B cell (primary cell): ENCODE measurements around the gene RIMBP2. TPM values are rescaled to one million over a fixed set of nuclear protein-coding genes. Genes with fewer than 3 reads are reported as not detected.

Source experiments
- ATAC-seq: fragments of 200-7000 bp; cut with Tn5 transposase; one replicate; pipeline ENCODE4 v1.10.0; 2021; ENCODE audit warnings: low read depth, mild to moderate bottlenecking, moderate number of reproducible peaks, moderate library complexity
- CTCF ChIA-PET: fragments of 350-600 bp; sonication (Branson Sonifier 250); formaldehyde crosslinking; loops from one replicate; lab custom pipeline; 2021; ENCODE audit warnings: antibody characterized with exemption, inconsistent platforms; lab: Charles Lee
- POLR2A ChIA-PET: fragments of 350-600 bp; sonication (Branson Sonifier 250); formaldehyde crosslinking; loops from one replicate; lab custom pipeline; 2021; ENCODE audit warnings: antibody characterized with exemption; lab: Charles Lee
- DNase-seq: peaks from one replicate; pipeline ENCODE4 v3.0.0; 2013
- H2AFZ ChIP-seq: 2 replicates; pipeline ENCODE4 v1.6.1; 2012; ENCODE audit warnings: mild to moderate bottlenecking, low read depth, low read length; ENCODE audit not compliant: insufficient read depth, poor library complexity, severe bottlenecking
- H3K27ac ChIP-seq, 2 donors: 1 replicate in 1 of 2; 2 replicates in 1 of 2; pipeline ENCODE4 v1.5.1; 2012 to 2013; ENCODE audit warnings: low read length in 2 of 2, mild to moderate bottlenecking in 2 of 2, moderate library complexity in 1 of 2
- H3K27me3 ChIP-seq, 4 experiments: fragments of 200-600 bp in 1 of 4; sonication (generic) in 1 of 4; replicated peaks in 1 of 4; 1 replicate in 2 of 4; 2 replicates in 2 of 4; pipeline versions ENCODE4 v1.6.1 to v1.7.0; 2013 to 2016; ENCODE audit warnings: low read length in 3 of 4, mild to moderate bottlenecking in 2 of 4, mixed read lengths in 1 of 4, moderate library complexity in 1 of 4; ENCODE audit not compliant: insufficient read depth in 4 of 4, control insufficient read depth in 3 of 4; ENCODE audit errors: control extremely low read depth in 1 of 4
- H3K36me3 ChIP-seq, 2 experiments: replicated peaks in 1 of 2; 1 replicate in 1 of 2; 2 replicates in 1 of 2; pipeline versions ENCODE4 v1.6.1 to v1.7.1; 2013; ENCODE audit warnings: low read length in 1 of 2; ENCODE audit not compliant: insufficient read depth in 2 of 2, control insufficient read depth in 1 of 2; ENCODE audit errors: control extremely low read depth in 1 of 2, extremely low read depth in 1 of 2
- H3K4me1 ChIP-seq, 2 donors: fragments of 200-600 bp in 1 of 2; sonication (generic) in 1 of 2; 1 replicate in 1 of 2; 2 replicates in 1 of 2; pipeline versions ENCODE4 v1.5.1 to v1.6.1; 2013 to 2017; ENCODE audit warnings: low read length in 2 of 2; ENCODE audit not compliant: control insufficient read depth in 2 of 2, insufficient read depth in 2 of 2
- H3K4me2 ChIP-seq: replicated peaks from 2 replicates; pipeline ENCODE3; 2012; ENCODE audit warnings: mild to moderate bottlenecking, low read depth, low read length; ENCODE audit not compliant: poor library complexity, severe bottlenecking
- H3K4me3 ChIP-seq, 5 experiments: fragments of 200-600 bp in 1 of 5; sonication (generic) in 1 of 5; 1 replicate in 3 of 5; 2 replicates in 2 of 5; pipeline versions ENCODE4 v1.5.1 to v1.7.0; 2011 to 2016; ENCODE audit warnings: low read length in 4 of 5, mild to moderate bottlenecking in 4 of 5, low read depth in 2 of 5, control low read depth in 1 of 5, moderate library complexity in 1 of 5; ENCODE audit not compliant: insufficient read depth in 1 of 5; ENCODE audit errors: control extremely low read depth in 1 of 5, extremely low read depth in 1 of 5
- H3K79me2 ChIP-seq: fragments of 200-600 bp; sonication (generic); one replicate; pipeline ENCODE4 v1.6.0; 2016; ENCODE audit warnings: low read length; ENCODE audit not compliant: control insufficient read depth, insufficient read depth
- H3K9ac ChIP-seq: fragments of 200-600 bp; sonication (generic); 2 replicates; pipeline ENCODE4 v1.6.1; 2017; ENCODE audit warnings: mild to moderate bottlenecking, low read length, moderate library complexity
- H3K9me3 ChIP-seq, 3 donors: one replicate each; pipeline versions ENCODE4 v1.6.1 to v1.7.1; 2013; ENCODE audit warnings: low read length in 2 of 3; ENCODE audit not compliant: control insufficient read depth in 2 of 3, insufficient read depth in 1 of 3; ENCODE audit errors: control extremely low read depth in 1 of 3
- H4K20me1 ChIP-seq: 2 replicates; pipeline ENCODE4 v1.6.0; 2012; ENCODE audit warnings: mild to moderate bottlenecking, low read length; ENCODE audit not compliant: insufficient read depth, control insufficient read depth, poor library complexity, severe bottlenecking
- H3K27ac Mint-ChIP-seq: one replicate; pipeline ENCODE4 v1.8.0; 2021; ENCODE audit warnings: mixed read lengths
- H3K27me3 Mint-ChIP-seq: one replicate; pipeline ENCODE4 v1.8.0; 2021; ENCODE audit warnings: mixed read lengths
- H3K4me1 Mint-ChIP-seq: one replicate; pipeline ENCODE4 v1.8.0; 2021; ENCODE audit warnings: mixed read lengths
- H3K4me3 Mint-ChIP-seq: one replicate; pipeline ENCODE4 v1.8.0; 2021; ENCODE audit warnings: mixed read lengths
- H3K9me3 Mint-ChIP-seq: one replicate; pipeline ENCODE4 v1.8.0; 2022; ENCODE audit warnings: mixed read lengths; ENCODE audit not compliant: insufficient read depth
- EZH2 ChIP-seq: IDR thresholded peaks from 2 replicates; pipeline ENCODE4 v1.6.1; 2012; ENCODE audit warnings: borderline replicate concordance, low read depth, mild to moderate bottlenecking, moderate library complexity, low read length; ENCODE audit not compliant: insufficient read depth, poor library complexity, severe bottlenecking
- WGBS: methylation state at CpG from one replicate; pipeline ENCODE4 v1.1.5; 2013; ENCODE audit warnings: missing lambda C conversion rate; ENCODE audit not compliant: insufficient coverage; 5-methylcytosine and 5-hydroxymethylcytosine counted together
- intact Hi-C: fragments of 100-400 bp; cut with micrococcal nuclease; formaldehyde crosslinking; loops from one replicate; pipeline ENCODE4 v1.10.0; 2022
- polyA plus RNA-seq: library from polyadenylated mRNA; depleted of rRNA; stranded (reverse); fragments of >200 nt; gene quantifications from 2 replicates; pipeline ENCODE4 v1.2.3, GENCODE V29; 2012
- total RNA-seq, 2 donors: library from RNA; stranded (reverse); fragments of 120-200 nt in 1 of 2; gene quantifications; 1 replicate in 1 of 2; 2 replicates in 1 of 2; pipeline versions ENCODE4 v1.2.3 to v1.2.4, GENCODE V29; 2013 to 2022
- TF ChIP-seq, protein P1 (sequence below): fragments of 200-600 bp; IDR thresholded peaks from one replicate; pipeline ENCODE4 v1.8.0; 2022; ENCODE audit warnings: antibody characterized with exemption, mild to moderate bottlenecking

Gene RIMBP2
- total and polyA plus RNA-seq, 2 donors (not counting 1 experiment from before 2014, with no cell fraction given) = not detected

DNA sequence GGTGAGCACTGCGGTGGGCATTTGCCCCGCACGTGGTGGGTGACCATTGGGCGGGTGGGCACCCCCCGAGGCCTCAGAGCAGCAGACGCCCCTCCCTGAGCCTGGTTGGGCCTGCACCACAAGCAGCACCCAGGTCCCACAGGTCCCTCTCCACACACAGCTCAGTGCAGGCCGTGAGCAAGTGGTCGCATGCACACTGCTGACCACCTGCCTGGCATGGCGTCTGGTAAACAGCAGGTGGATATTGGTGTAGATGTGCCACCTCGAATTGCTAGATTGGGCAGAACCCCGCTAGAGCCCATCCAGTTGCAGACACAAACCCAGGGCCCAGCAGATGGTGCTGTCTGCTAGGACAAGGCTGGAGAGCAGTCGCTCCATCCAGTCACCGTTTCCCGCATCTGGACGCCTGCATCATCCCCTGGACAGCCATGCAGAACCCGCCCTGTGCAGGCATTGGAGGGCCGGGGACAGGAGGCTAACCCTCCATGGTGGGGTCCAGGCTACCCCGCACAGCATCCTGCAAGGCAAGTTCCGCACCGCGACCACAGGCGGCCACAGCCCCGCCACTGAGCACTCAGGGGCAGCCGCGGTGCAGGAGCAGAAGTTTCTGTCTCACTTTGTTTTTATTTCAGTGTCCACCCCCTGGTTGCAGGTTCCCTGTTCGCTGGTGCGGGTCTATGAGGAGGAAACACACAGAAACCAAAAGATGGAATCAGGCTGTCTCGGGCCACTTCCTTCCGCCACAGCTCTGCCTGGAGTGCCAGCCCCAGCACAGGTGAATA, 45.6 kb upstream of the RIMBP2 start:
- Histone ChIP-seq H3K36me3 (no peaks in the 10 kb centered on the region), H3K4me1 (peaks cover 6% of the 10 kb centered on the region in 2 donors), H3K9ac (no peak overlapping the region), H3K27me3 (peaks cover 0 to 17% (median 6%) of the 10 kb centered on the region in 4 experiments), H2AFZ (peak overlapping the region; percentile 28), H4K20me1 (no peaks in the 10 kb centered on the region), H3K27ac (no peak overlapping the region), H3K4me3 (peak overlapping the region in 1 of 5 experiments; percentile 19), H3K79me2 (no peaks in the 10 kb centered on the region), H3K4me2 (peak overlapping the region; percentile 47), H3K9me3 (peaks cover 2 to 19% (median 5%) of the 10 kb centered on the region in 3 donors)
- ChIA-PET CTCF (interaction anchor here (1.1 to 1.3 kb wide), 2 partner anchors 53 to 56 kb away, joined by 3 to 4 read pairs; no protein-coding TSS in a partner anchor), POLR2A (no interaction called here)
- DNase-seq (peak; percentile 36), ATAC-seq (peak; percentile 7)
- TF ChIP-seq, protein P1, sequence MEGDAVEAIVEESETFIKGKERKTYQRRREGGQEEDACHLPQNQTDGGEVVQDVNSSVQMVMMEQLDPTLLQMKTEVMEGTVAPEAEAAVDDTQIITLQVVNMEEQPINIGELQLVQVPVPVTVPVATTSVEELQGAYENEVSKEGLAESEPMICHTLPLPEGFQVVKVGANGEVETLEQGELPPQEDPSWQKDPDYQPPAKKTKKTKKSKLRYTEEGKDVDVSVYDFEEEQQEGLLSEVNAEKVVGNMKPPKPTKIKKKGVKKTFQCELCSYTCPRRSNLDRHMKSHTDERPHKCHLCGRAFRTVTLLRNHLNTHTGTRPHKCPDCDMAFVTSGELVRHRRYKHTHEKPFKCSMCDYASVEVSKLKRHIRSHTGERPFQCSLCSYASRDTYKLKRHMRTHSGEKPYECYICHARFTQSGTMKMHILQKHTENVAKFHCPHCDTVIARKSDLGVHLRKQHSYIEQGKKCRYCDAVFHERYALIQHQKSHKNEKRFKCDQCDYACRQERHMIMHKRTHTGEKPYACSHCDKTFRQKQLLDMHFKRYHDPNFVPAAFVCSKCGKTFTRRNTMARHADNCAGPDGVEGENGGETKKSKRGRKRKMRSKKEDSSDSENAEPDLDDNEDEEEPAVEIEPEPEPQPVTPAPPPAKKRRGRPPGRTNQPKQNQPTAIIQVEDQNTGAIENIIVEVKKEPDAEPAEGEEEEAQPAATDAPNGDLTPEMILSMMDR = no peak
- no peak for TF ChIP-seq EZH2
- peaks cover 18% of the 10 kb centered on the region for H3K4me1 Mint-ChIP-seq
- WGBS = 19% methylated on average over 27 of the region's 29 CpGs
- H3K4me3 Mint-ChIP-seq = peak overlapping the region; percentile 20
- H3K27ac Mint-ChIP-seq = no peak overlapping the region
- intact Hi-C loops = loop anchor here (2.0 kb wide), 1 partner anchor 57 kb away; no protein-coding TSS in a partner anchor
- H3K9me3 Mint-ChIP-seq = no peaks in the 10 kb centered on the region
- H3K27me3 Mint-ChIP-seq = peaks cover 7% of the 10 kb centered on the region
